ENCODE measurements around the gene CLEC2A.

Gene CLEC2A

GRCh38 chr12:9933958-9934357, 1.8 kb upstream of the CLEC2A start:
- no peak for DNase-seq

DNA sequence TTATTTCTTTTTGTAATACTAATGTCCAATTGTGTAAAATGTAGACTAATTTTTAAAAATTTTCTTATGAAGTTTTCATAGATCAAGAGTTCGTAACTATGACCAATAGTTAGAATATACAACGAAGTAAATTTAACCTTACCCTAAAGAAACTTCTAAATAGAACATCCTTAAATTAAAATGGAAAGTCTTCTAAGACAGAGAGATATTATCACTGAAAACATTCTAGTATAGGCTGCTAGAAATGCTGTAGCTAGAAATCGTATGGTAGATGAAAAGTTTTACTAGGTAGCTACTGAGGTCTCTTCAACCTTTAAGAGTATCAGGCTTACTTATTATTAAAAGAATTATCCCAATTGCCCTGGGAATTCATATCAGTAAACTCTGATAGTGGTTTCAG, 925 bp downstream of the CLEC2A start:
- DNase-seq = no peak

DNA sequence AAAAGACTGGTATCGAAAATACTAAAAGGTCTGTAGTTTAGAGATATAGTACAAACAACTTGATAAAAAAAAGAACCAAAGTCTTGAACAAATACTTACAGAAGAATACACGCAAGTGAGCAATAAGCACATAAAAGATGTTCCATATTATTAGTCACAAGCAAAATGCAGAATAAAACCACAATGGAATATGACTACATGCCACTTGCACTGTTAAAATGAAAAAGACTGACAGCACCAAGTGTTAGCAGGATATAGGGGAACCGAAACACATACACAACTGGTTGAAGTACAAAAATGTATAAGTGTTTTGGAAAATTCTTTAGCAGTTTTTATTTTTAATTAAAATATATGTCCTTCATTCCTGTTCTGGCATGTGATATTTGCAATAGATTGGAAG, 3.6 kb downstream of the CLEC2A start:
- no peak for DNase-seq

- DNase-seq = no peak
Measured at GRCh38 chr12:9926876-9927275, 5.3 kb downstream of the CLEC2A start.

- no peak for DNase-seq
Measured at GRCh38 chr12:9925705-9926393, 6.3 kb downstream of the CLEC2A start.

- no peak for DNase-seq
Measured at GRCh38 chr12:9922429-9922828, 9.7 kb downstream of the CLEC2A start.

GRCh38 chr12:9920451-9920850, 11.7 kb downstream of the CLEC2A start:
- DNase-seq = no peak

DNA sequence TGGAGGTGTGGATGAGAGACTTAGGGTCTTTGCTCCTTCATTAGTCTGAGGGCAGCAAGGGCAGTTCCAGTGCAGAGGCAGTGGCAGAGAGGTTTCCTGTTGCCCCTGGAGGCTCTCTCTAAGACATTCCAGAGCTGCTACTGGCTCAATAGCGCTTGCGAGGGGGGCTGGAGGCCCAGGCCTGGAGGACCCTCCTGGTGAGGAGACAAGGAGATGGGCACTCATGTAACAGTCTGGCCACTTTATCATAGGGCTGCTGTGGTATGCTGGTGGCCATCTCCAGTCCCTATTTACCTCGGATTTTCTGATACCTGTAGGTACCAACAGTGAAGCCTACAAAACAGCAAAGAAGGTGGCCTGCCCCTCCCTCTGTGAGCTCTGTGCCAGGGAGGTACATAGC, 12.7 kb downstream of the CLEC2A start:
- no peak for DNase-seq

DNA sequence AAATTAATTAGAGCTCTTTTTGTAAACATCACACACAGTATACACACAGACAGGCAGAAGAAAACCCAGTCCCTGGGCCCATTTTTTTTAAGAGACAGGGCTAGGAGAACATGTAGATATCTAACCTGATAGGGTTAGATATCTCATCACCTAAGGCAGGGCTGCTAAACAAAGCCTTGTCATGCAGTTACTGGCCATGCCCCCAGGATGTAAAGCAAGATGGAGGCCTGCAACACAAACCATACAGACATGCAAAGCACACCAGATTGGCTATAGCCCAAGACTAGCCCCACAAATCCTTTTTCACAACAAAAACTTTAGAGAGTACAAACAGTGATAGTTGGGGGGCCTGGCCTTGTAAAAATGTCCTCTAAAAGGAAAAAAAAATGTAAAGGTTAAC, 20.5 kb downstream of the CLEC2A start:
- no peak for DNase-seq

- no peak for DNase-seq
Measured at GRCh38 chr12:9910716-9911421, 21.3 kb downstream of the CLEC2A start.

GRCh38 chr12:9909724-9910123, 22.4 kb downstream of the CLEC2A start:
- no peak for DNase-seq

GRCh38 chr12:9908350-9908749, 23.8 kb downstream of the CLEC2A start:
- no peak for DNase-seq

DNA sequence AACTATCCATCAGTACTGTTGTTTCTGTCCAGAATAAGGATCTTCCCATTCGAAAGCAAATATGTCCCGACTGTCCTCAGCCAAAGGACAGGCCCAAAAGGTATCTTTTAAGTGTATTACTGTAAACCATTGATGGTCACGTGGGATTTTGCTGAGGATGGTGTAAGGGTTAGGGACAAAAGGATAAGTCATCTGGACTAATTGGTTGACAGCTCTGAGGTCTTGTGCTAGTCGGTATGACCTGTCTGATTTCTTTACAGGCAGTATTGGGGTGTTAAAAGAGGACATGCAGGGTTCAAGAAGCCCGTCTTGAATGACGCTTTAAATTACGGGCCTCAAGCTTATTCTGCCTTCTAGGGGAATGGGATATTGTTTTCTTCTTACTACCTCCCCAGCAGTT, 24.4 kb downstream of the CLEC2A start:
- no peak for DNase-seq

DNA sequence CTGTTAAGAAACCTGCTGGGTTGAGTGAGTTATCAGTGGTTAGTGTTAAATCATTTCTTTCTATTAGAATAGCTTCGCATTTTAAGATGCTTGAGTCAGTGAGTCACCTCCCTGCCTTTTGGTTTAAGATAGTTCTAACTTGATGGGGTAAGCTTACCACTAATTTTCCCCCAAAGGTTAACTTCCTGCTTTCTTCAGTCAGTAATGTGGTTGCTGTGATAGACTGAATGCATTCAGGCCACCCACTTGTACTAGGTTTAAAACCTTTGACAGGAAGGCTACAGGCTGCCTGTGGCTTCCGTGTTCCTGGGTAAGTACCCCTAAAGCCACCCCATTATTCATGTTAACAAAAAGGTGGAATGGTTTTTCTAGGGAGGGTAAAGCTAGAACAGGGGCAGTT, 25.3 kb downstream of the CLEC2A start:
- no peak for DNase-seq

GRCh38 chr12:9902539-9903228, 29.5 kb downstream of the CLEC2A start:
- no peak for DNase-seq

DNA sequence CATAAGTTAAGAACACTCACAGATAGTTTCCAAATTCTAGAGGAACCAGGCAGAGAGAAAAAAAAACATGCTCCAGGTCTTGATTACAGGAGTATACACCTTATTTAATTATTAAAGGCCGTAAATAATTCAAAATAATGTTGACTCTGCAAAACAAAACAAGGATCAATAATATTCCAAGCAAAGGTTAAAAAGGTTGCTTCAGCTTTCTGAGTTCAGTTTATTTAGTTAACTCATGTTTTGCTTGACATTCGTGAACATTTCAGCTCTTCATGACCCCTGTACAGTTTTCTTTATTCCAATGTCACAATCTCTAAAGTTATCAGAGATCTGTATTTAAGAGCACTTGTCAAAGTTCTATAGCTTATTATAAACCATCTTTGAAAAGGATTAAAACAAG, 31.2 kb downstream of the CLEC2A start:
- no peak for DNase-seq

GRCh38 chr12:9899209-9899608, 33.0 kb downstream of the CLEC2A start:
- no peak for DNase-seq

- DNase-seq = no peak
Measured at GRCh38 chr12:9897535-9897934, 34.6 kb downstream of the CLEC2A start.

- DNase-seq = no peak
Measured at GRCh38 chr12:9895215-9895971, 36.8 kb downstream of the CLEC2A start.

DNA sequence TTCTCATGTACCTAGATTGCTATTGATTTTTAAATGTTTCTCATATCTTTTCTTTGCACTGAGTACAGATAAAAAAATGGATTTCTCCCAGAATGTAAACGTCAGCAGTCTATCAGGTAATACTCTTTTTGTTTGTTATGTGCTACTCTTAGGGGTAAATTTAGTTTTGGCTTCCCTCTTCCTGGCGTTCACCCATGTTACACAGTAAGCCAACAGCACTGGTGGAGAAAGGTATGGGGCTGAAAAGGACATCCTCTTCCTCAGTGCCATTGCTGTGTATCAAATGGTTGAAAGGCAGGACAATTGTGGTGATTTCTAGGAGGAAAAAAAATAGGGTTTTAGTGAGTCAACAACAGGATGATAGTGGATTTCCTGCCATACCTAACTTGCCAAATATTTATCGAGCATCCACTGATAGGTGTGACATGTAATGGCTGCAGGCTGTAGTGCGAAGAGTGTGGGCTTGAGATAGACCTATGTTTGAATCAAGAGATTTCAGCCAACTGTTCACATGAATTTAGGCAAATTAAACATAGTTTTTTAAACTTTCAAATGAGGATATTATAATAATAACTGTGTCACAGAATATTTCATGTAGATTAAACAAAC, 43.4 kb downstream of the CLEC2A start:
- DNase-seq = no peak

DNA sequence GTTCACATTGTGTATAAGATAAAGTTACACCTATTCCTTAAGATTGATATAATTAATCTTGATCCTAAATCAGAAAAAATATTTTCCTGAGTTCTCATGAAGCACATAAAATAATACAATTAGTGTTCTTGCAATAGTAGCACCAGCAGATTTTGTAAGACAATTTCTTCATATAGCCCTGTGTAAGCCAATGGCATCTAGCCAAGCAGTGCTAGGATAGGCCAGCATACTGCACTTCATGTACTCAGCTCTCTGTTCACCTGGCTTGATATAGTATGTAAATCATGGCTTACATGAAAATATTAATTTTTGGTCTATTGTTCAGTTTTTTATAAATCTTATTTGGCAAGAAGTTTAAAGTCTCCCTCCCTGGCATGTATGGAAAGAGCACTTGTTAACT, 49.0 kb downstream of the CLEC2A start:
- DNase-seq = no peak

DNA sequence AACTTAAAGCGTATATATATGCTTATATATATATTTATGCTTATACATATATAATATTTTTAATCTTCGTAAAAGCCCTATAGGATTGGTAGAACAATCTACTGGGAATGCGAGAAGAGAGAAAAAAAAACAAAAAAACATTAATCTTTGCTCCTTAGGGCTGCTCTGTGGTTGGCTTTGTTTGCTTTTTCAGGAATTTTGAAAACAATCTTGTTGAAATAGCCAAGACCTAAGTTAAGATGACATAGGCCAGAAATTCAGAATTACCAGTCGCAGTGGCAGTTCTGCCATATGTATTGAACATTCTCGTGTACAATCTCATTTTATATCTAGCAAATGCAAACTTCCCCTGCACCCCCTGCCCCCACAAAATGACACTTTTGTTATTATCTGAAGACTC, 50.2 kb downstream of the CLEC2A start:
- no peak for DNase-seq

DNA sequence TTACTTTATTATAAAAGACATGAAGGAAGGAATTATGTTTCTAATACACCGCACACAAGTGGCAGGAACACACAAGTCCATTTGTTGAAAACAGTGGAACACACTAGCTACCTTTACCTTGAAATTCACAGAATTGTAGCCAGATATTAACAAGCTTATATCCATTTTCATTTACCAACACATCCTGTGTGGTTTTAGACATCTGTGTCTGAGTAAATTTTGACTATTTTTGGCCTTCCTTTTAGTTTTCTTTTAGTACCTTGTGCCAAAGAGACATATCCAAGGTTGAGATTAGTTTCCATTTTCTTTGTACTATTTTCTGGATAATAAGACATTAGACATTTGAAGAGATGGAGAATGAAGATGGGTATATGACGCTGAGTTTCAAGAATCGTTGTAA, 50.9 kb downstream of the CLEC2A start, which contains the start of gene KLRF2:
Gene KLRF2 (plus strand): TSS at position 244 of the 400 bp plus-strand sequence. CDS start 107 bp downstream, at position 351.
- no peak for DNase-seq
